GM13976 (cell line): Measurements from ENCODE around the gene TWNK.

Source experiments
- DNase-seq: peaks from one replicate; pipeline ENCODE4 v3.0.0; 2012; ENCODE audit warnings: low spot score
- CTCF ChIP-seq: IDR thresholded peaks from 2 replicates; pipeline ENCODE4 v1.5.1; 2012; ENCODE audit warnings: borderline replicate concordance, mild to moderate bottlenecking; ENCODE audit not compliant: insufficient read depth; ENCODE audit errors: extremely low read depth, missing control alignments, control extremely low read depth
- in situ Hi-C: fragments of 300-500 bp; cut with MboI; formaldehyde crosslinking; loops from one replicate; pipeline ENCODE4 v1.12.0; 2022; ENCODE audit warnings: low sequenced_read_pairs, mixed read lengths, inconsistent platforms; ENCODE audit not compliant: unreplicated experiment

TWNK gene

GRCh38 chr10:101040851-101041250 lies 53.5 kb downstream of the TWNK start:
- TF ChIP-seq CTCF, result no peak
- in situ Hi-C loops, result no loop called here
- no peak for DNase-seq

- peak; percentile 86 for DNase-seq
- TF ChIP-seq CTCF, result peak; percentile 89
- in situ Hi-C loops, result no loop called here
These were observed 54.0 kb downstream of the TWNK start for GRCh38 chr10:101041252-101041761.

- DNase-seq, result no peak
- TF ChIP-seq CTCF, result no peak
- in situ Hi-C loops, result no loop called here
These were observed 54.8 kb downstream of the TWNK start for GRCh38 chr10:101042118-101042517.

GRCh38 chr10:101042667-101043362 lies 55.5 kb downstream of the TWNK start:
- in situ Hi-C loops, result no loop called here

GRCh38 chr10:101043363-101043707 lies 56.0 kb downstream of the TWNK start:
- DNase-seq, result no peak
- in situ Hi-C loops, result no loop called here
- no peak for TF ChIP-seq CTCF

More at GRCh38 chr10:101042667-101043362, 55.5 kb downstream of the TWNK start:
- DNase-seq, result peak; percentile 95
- TF ChIP-seq CTCF, result no peak
